Right lobe of liver (tissue), 4 donors: ENCODE data around the gene UNC79.

Experiments
- CTCF ChIP-seq, 4 donors: fragments of 200-600 bp in 3 of 4; fragments of 450-650 bp in 1 of 4; IDR thresholded peaks; one replicate each; pipeline versions ENCODE4 v1.5.1 to v1.8.0; 2016 to 2022; ENCODE audit warnings: antibody characterized with exemption in 4 of 4, mild to moderate bottlenecking in 2 of 4
- POLR2A ChIP-seq: fragments of 450-650 bp; IDR thresholded peaks from one replicate; pipeline ENCODE4 v1.6.1; 2017; ENCODE audit warnings: antibody characterized with exemption, mild to moderate bottlenecking
- donor health status: DM: no; HTN: no; CAD: no.
- donor health status: DM: no; HTN: no; CAD: no.
- donor health status: DM: no; HTN: yes; CAD: no.

- TF ChIP-seq CTCF (IDR thresholded peaks at IDR 0.05) (no peak), POLR2A (no peak)
These were observed 162.0 kb downstream of the UNC79 start for GRCh38 chr14:93592786-93593185.
